ENCODE results near the gene SLX9.
"Not testable (repeated sequence)": the region's sequence is repeated elsewhere in the genome, so short reads cannot be mapped to it uniquely, and the experiment has no call there.

Gene SLX9

GRCh38 chr21:44927587-44928461 lies 12.0 kb upstream of the SLX9 start:
- TF ChIP-seq, protein P1, sequence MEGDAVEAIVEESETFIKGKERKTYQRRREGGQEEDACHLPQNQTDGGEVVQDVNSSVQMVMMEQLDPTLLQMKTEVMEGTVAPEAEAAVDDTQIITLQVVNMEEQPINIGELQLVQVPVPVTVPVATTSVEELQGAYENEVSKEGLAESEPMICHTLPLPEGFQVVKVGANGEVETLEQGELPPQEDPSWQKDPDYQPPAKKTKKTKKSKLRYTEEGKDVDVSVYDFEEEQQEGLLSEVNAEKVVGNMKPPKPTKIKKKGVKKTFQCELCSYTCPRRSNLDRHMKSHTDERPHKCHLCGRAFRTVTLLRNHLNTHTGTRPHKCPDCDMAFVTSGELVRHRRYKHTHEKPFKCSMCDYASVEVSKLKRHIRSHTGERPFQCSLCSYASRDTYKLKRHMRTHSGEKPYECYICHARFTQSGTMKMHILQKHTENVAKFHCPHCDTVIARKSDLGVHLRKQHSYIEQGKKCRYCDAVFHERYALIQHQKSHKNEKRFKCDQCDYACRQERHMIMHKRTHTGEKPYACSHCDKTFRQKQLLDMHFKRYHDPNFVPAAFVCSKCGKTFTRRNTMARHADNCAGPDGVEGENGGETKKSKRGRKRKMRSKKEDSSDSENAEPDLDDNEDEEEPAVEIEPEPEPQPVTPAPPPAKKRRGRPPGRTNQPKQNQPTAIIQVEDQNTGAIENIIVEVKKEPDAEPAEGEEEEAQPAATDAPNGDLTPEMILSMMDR (IDR thresholded peaks at IDR 0.05; ENCODE audit: low read length, missing control alignments) = no peak
- H3K4me3 ChIP-seq (replicated peaks; ENCODE audit: low read depth, low read length) = no peak overlapping the region
- peak; percentile 49 for DNase-seq (ENCODE audit: low read depth)

DNA sequence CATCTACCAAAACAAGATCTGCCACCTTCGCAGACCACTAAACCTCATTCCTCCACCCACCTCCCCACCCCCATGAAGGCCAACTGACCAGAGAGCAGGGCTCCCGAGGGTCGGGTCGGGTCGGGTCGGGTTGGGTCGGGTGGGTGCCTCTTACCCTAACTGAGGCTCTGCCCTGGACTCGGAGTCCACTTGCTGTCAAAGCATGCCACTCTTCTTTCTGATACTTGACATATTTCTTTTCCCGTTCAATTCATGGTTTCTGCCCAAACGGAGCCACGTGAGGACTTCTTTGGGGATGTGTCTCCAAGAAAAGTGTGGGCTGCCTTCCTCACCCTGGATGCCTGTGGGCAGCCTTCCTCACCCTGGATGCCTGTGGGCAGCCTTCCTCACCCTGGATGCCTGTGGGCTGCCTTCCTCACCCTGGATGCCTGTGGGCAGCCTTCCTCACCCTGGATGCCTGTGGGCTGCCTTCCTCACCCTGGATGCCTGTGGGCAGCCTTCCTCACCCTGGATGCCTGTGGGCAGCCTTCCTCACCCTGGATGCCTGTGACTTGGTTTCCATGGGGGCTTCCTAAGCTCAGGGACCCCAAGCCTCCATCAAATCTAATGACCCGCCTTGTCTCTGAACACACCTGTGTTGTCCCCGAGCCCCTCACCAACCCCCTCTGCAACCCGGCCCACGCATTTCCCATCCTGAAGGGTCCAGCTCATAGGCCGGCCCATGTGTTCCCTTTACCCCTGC lies 11.2 kb upstream of the SLX9 start:
- not testable (repeated sequence) for H3K4me3 ChIP-seq (replicated peaks; ENCODE audit: low read depth, low read length)
- DNase-seq (ENCODE audit: low read depth) = peak; percentile 71

GRCh38 chr21:44929242-44929798 lies 10.5 kb upstream of the SLX9 start:
- TF ChIP-seq, protein P1 (IDR thresholded peaks at IDR 0.05; ENCODE audit: low read length, missing control alignments) = no peak
- H3K4me3 ChIP-seq (replicated peaks; ENCODE audit: low read depth, low read length) = no peak overlapping the region
- DNase-seq (ENCODE audit: low read depth) = peak; percentile 6

DNA sequence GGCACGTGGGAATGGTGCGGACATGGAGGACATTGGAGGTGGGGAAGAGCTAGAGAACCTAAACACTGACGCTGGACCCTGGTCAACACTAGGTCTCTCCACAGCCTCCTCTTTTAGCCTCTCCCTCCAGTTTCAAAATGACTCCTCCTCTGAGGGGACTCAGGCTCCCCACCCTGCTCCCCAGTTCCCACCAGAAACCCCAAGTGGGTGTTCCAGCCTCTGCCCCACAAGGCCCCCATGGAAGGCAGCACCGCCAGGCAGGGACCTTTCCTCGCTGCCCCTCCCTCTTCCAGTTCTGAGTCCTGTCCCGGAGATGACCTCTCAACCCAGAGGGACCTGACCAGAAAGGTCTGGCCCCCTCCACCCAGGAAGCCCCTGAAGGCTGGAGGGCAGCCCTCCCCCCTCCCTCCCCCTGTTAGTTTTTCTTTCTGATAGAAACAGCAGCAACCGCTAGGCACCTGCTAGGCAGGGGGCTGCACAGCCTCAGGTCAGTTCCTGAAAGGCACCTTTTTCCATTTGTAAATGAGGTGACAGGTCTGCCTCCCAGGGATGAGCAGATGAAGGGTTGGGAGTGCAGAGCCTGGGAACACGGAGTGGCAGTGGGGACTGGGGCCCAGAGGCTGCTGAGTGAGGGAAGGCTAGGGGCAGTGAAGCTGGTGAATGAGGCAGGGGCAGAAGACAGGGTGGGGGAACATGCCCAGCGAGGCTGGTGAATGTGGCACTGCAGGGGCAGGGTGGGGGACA lies 9.9 kb upstream of the SLX9 start:
- no peak overlapping the region for H3K4me3 ChIP-seq (replicated peaks; ENCODE audit: low read depth, low read length)
- no peak for DNase-seq (ENCODE audit: low read depth)
- TF ChIP-seq, protein P1 (IDR thresholded peaks at IDR 0.05; ENCODE audit: low read length, missing control alignments) = no peak

DNA sequence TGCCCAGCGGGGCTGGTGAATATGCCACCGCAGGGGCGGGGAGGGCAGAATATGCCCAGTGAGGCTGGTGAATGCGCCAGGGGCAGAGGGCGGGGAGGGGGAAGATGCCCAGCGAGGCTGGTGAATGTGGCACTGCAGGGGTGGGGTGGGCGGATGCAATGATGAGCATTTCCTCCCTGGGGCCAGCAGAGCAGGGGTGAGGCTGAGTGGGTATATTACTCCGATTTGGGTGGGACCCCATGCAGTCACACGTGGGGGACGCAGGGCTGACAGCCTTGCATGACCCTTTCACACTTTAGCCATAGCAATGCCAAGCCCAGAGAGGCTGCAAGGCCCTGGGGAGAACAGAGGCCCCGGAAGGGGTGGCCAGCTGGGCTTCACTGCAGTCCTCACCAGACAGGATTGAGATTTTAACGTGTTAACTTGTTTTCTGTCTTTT lies 9.3 kb upstream of the SLX9 start:
- TF ChIP-seq, protein P1 (IDR thresholded peaks at IDR 0.05; ENCODE audit: low read length, missing control alignments) = no peak
- no peak for DNase-seq (ENCODE audit: low read depth)
- no peak overlapping the region for H3K4me3 ChIP-seq (replicated peaks; ENCODE audit: low read depth, low read length)

DNA sequence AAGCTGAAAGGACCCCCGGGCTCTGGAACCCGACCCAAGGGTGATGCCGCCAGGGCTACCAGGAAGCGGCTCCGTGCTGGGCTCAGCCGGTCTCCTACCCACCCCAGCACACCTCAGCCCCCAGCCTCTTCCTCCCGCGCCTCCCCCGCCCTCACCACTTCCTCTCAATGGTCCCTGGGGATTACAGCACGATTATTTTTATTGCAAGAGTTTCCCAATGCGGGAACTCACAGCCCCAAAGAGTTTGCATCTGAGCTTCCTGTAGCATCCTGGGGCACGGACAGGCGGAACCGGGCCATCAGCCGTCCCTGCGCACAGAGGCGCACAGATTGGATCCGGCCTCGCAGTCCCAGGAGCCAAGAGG lies 8.7 kb upstream of the SLX9 start:
- peak; percentile 64 for DNase-seq (ENCODE audit: low read depth)
- TF ChIP-seq, protein P1 (IDR thresholded peaks at IDR 0.05; ENCODE audit: low read length, missing control alignments) = no peak
- no peak overlapping the region for H3K4me3 ChIP-seq (replicated peaks; ENCODE audit: low read depth, low read length)

Data from fibroblast of pulmonary artery (primary cell).